SU-DHL-6 (cell line): ENCODE results near the gene ANKIB1.

Experiments used
- H2AFZ ChIP-seq: fragments of 200-600 bp; sonication (generic); 2 replicates; pipeline ENCODE4 v1.6.1; 2014; ENCODE audit warnings: low read depth, mild to moderate bottlenecking, moderate library complexity, mixed read lengths, antibody characterized with exemption, low read length; ENCODE audit not compliant: severe bottlenecking
- H3F3A ChIP-seq: fragments of 200-600 bp; shearing (Covaris generic); 2 replicates; pipeline ENCODE4 v1.6.0; 2016; ENCODE audit warnings: antibody characterized with exemption, mild to moderate bottlenecking; ENCODE audit not compliant: insufficient read depth
- H3K27ac ChIP-seq: fragments of 200-600 bp; sonication (generic); 2 replicates; pipeline ENCODE4 v1.5.1; 2016; ENCODE audit warnings: low read depth, mild to moderate bottlenecking, low read length, moderate library complexity, mixed read lengths
- H3K27me3 ChIP-seq: fragments of 200-600 bp; sonication (generic), shearing (Covaris generic); 2 replicates; pipeline ENCODE4 v1.6.0; 2014; ENCODE audit warnings: mild to moderate bottlenecking, low read length
- H3K36me3 ChIP-seq: fragments of 200-600 bp; sonication (generic); 2 replicates; pipeline ENCODE4 v1.6.1; 2014; ENCODE audit warnings: mild to moderate bottlenecking, low read length, mixed read lengths
- H3K4me2 ChIP-seq: fragments of 300-600, 200-600 bp; shearing (Covaris generic), sonication (generic); 2 replicates; pipeline ENCODE4 v1.6.0; 2014; ENCODE audit warnings: low read length, low read depth, mild to moderate bottlenecking; ENCODE audit not compliant: poor library complexity, severe bottlenecking
- H3K4me3 ChIP-seq: fragments of 200-600 bp; sonication (generic); 2 replicates; pipeline ENCODE4 v1.5.1; 2014; ENCODE audit warnings: antibody characterized with exemption, low read length, mild to moderate bottlenecking, mixed read lengths; ENCODE audit not compliant: insufficient read depth, poor library complexity, severe bottlenecking
- H3K79me2 ChIP-seq: fragments of 200-600 bp; sonication (generic); 2 replicates; pipeline ENCODE4 v1.6.1; 2014; ENCODE audit warnings: mild to moderate bottlenecking, low read length, moderate library complexity; ENCODE audit not compliant: insufficient read depth
- H3K9ac ChIP-seq: fragments of 200-600 bp; sonication (generic); 2 replicates; pipeline ENCODE4 v1.7.0; 2014; ENCODE audit warnings: mild to moderate bottlenecking, low read length
- H3K9me2 ChIP-seq: fragments of 200-600 bp; sonication (generic); replicated peaks from 2 replicates; pipeline ENCODE4 v1.6.1; 2014; ENCODE audit warnings: low read length; ENCODE audit not compliant: insufficient read depth
- H3K9me3 ChIP-seq: fragments of 200-600 bp; sonication (generic); 2 replicates; pipeline ENCODE4 v1.6.1; 2014; ENCODE audit warnings: low read length, mixed read lengths; ENCODE audit not compliant: insufficient read depth
- H4K20me1 ChIP-seq: fragments of 200-600 bp; sonication (generic); 2 replicates; pipeline ENCODE4 v1.6.1; 2014; ENCODE audit warnings: low read depth, mild to moderate bottlenecking, antibody characterized with exemption, low read length, moderate library complexity, mixed read lengths
- CTCF ChIP-seq: fragments of 200-600 bp; sonication (generic); IDR thresholded peaks from one replicate; pipeline ENCODE4 v1.5.1; 2017; ENCODE audit warnings: antibody characterized with exemption, mild to moderate bottlenecking, low read length, moderate library complexity; ENCODE audit not compliant: insufficient read depth, poor library complexity, severe bottlenecking
- EZH2phosphoT487 ChIP-seq: fragments of 200-600 bp; sonication (generic), shearing (Covaris generic); conservative IDR thresholded peaks from 2 replicates; pipeline ENCODE4 v1.6.1; 2018; ENCODE audit warnings: mild to moderate bottlenecking, antibody characterized with exemption, low read length, moderate library complexity, mixed read lengths

ANKIB1 gene

GRCh38 chr7:92397542-92397941 lies 151.8 kb downstream of the ANKIB1 start:
- no peak for TF ChIP-seq CTCF
- TF ChIP-seq EZH2phosphoT487 = no peak
- Histone ChIP-seq H4K20me1 (no peaks in the 10 kb centered on the region), H3K36me3 (peaks cover 45% of the 10 kb centered on the region; the same call in 1 of the 2 replicates)

GRCh38 chr7:92400013-92400412 lies 154.2 kb downstream of the ANKIB1 start:
- H2AFZ ChIP-seq = no peak overlapping the region
- no peak for TF ChIP-seq CTCF
- no peak for TF ChIP-seq EZH2phosphoT487
- no peak overlapping the region for H3K4me2 ChIP-seq
- no peaks in the 10 kb centered on the region for H3K27me3 ChIP-seq
- no peaks in the 10 kb centered on the region for H3F3A ChIP-seq
- H3K9ac ChIP-seq = no peak overlapping the region
- no peaks in the 10 kb centered on the region for H3K9me3 ChIP-seq
- no peak overlapping the region for H3K27ac ChIP-seq
- H3K4me3 ChIP-seq = no peak overlapping the region
- no peaks in the 10 kb centered on the region for H4K20me1 ChIP-seq
- peaks cover 29% of the 10 kb centered on the region; the same call in 1 of the 2 replicates for H3K36me3 ChIP-seq
- no peaks in the 10 kb centered on the region for H3K79me2 ChIP-seq
- no peaks in the 10 kb centered on the region for H3K9me2 ChIP-seq

More at GRCh38 chr7:92397542-92397941, 151.8 kb downstream of the ANKIB1 start:
- H3F3A ChIP-seq = no peaks in the 10 kb centered on the region
- H3K4me3 ChIP-seq = no peak overlapping the region
- H3K27ac ChIP-seq = no peak overlapping the region
- no peak overlapping the region for H3K4me2 ChIP-seq
- no peaks in the 10 kb centered on the region for H3K79me2 ChIP-seq
- H3K9me2 ChIP-seq = no peaks in the 10 kb centered on the region
- no peaks in the 10 kb centered on the region for H3K27me3 ChIP-seq
- H3K9me3 ChIP-seq = no peaks in the 10 kb centered on the region
- H3K9ac ChIP-seq = no peak overlapping the region
- no peak overlapping the region for H2AFZ ChIP-seq

GRCh38 chr7:92402920-92403759 lies 157.4 kb downstream of the ANKIB1 start:
- Histone ChIP-seq H3K9ac (no peak overlapping the region), H3K4me2 (no peak overlapping the region), H3K27me3 (no peaks in the 10 kb centered on the region), H3K9me3 (no peaks in the 10 kb centered on the region), H3K4me3 (no peak overlapping the region), H2AFZ (no peak overlapping the region), H3K27ac (no peak overlapping the region), H3F3A (no peaks in the 10 kb centered on the region; the same call in 1 of the 2 replicates), H3K9me2 (no peaks in the 10 kb centered on the region), H4K20me1 (no peaks in the 10 kb centered on the region), H3K36me3 (peaks cover 18% of the 10 kb centered on the region; the same call in 1 of the 2 replicates), H3K79me2 (no peaks in the 10 kb centered on the region)
- TF ChIP-seq CTCF (no peak), EZH2phosphoT487 (no peak)
